Measurements from ENCODE around the gene PTPRO.

PTPRO gene

GRCh38 chr12:15322164-15323061, at the start of gene PTPRO:
PTPRO (plus strand) TSS chr12:15322508.
- no peak for DNase-seq

- DNase-seq = no peak
Measured at GRCh38 chr12:15273896-15274295, 48.4 kb upstream of the PTPRO start.

GRCh38 chr12:15274561-15274967, 47.7 kb upstream of the PTPRO start:
- no peak for DNase-seq

- DNase-seq = no peak
Measured at GRCh38 chr12:15276088-15276698, 46.1 kb upstream of the PTPRO start.

- DNase-seq = no peak
Measured at GRCh38 chr12:15278816-15279658, 43.3 kb upstream of the PTPRO start.

GRCh38 chr12:15280930-15281329, 41.4 kb upstream of the PTPRO start:
- no peak for DNase-seq

GRCh38 chr12:15289192-15289591, 33.1 kb upstream of the PTPRO start:
- DNase-seq = no peak

GRCh38 chr12:15293731-15294130, 28.6 kb upstream of the PTPRO start:
- DNase-seq = no peak

GRCh38 chr12:15299947-15300346, 22.4 kb upstream of the PTPRO start:
- no peak for DNase-seq

GRCh38 chr12:15304296-15304695, 18.0 kb upstream of the PTPRO start:
- DNase-seq = no peak

- DNase-seq = no peak
Measured at GRCh38 chr12:15306605-15307004, 15.7 kb upstream of the PTPRO start.

GRCh38 chr12:15307079-15307478, 15.2 kb upstream of the PTPRO start:
- DNase-seq = no peak

- no peak for DNase-seq
Measured at GRCh38 chr12:15318841-15319240, 3.5 kb upstream of the PTPRO start.

- no peak for DNase-seq
Measured at GRCh38 chr12:15320881-15321280, 1.4 kb upstream of the PTPRO start.

GRCh38 chr12:15323480-15323879, 1.2 kb downstream of the PTPRO start:
- DNase-seq = no peak

GRCh38 chr12:15329891-15330290, 7.6 kb downstream of the PTPRO start:
- DNase-seq = no peak

GRCh38 chr12:15334225-15334624, 11.9 kb downstream of the PTPRO start:
- DNase-seq = no peak

GRCh38 chr12:15335959-15336358, 13.7 kb downstream of the PTPRO start:
- no peak for DNase-seq

GRCh38 chr12:15336768-15337553, 14.7 kb downstream of the PTPRO start:
- no peak for DNase-seq

- DNase-seq = no peak
Measured at GRCh38 chr12:15341371-15341770, 19.1 kb downstream of the PTPRO start.

GRCh38 chr12:15344561-15344960, 22.3 kb downstream of the PTPRO start:
- DNase-seq = no peak

GRCh38 chr12:15346488-15346887, 24.2 kb downstream of the PTPRO start:
- no peak for DNase-seq

GRCh38 chr12:15350643-15351042, 28.3 kb downstream of the PTPRO start:
- no peak for DNase-seq

Data from activated T-cell treated with anti-CD3 and anti-CD28 coated beads, Interleukin-2, amount 50 U/mL, for 48 hours (primary cell).